Trophoblast cell (in vitro differentiated cells and primary cell): ENCODE data around the gene NRDC.

ENCODE experiments used
- DNase-seq, 2 donors: peaks; one replicate each; pipeline ENCODE4 v3.0.0-alpha.2; 2016
- H2AFZ ChIP-seq: 2 replicates; pipeline ENCODE4 v1.6.1; 2013; ENCODE audit warnings: low read length, moderate library complexity, mild to moderate bottlenecking; ENCODE audit not compliant: insufficient read depth, poor library complexity
- H2AK5ac ChIP-seq: 2 replicates; pipeline ENCODE4 v1.6.1; 2013; ENCODE audit warnings: mild to moderate bottlenecking, low read length
- H2BK120ac ChIP-seq: 2 replicates; pipeline ENCODE4 v1.6.1; 2013; ENCODE audit warnings: low read length, mild to moderate bottlenecking, moderate library complexity; ENCODE audit not compliant: insufficient read depth, poor library complexity
- H2BK12ac ChIP-seq: 2 replicates; pipeline ENCODE4 v1.6.1; 2013; ENCODE audit warnings: mild to moderate bottlenecking, low read length, moderate library complexity
- H2BK5ac ChIP-seq: 2 replicates; pipeline ENCODE4 v1.6.1; 2013; ENCODE audit warnings: low read length, low read depth, moderate library complexity, mild to moderate bottlenecking; ENCODE audit not compliant: poor library complexity
- H3K14ac ChIP-seq: 2 replicates; pipeline ENCODE4 v1.6.1; 2013; ENCODE audit warnings: mild to moderate bottlenecking, low read length
- H3K18ac ChIP-seq: 2 replicates; pipeline ENCODE4 v1.6.1; 2013; ENCODE audit warnings: mild to moderate bottlenecking, low read length
- H3K23ac ChIP-seq: 2 replicates; pipeline ENCODE4 v1.6.1; 2013; ENCODE audit warnings: low read length
- H3K27ac ChIP-seq: 2 replicates; pipeline ENCODE4 v1.5.1; 2013; ENCODE audit warnings: low read depth, mild to moderate bottlenecking, inconsistent platforms, low read length, moderate library complexity
- H3K27me3 ChIP-seq: 2 replicates; pipeline ENCODE4 v1.6.1; 2013; ENCODE audit warnings: inconsistent platforms, mild to moderate bottlenecking, low read length, moderate library complexity; ENCODE audit not compliant: insufficient read depth
- H3K36me3 ChIP-seq, 2 experiments: 1 replicate in 1 of 2; 2 replicates in 1 of 2; pipeline ENCODE4 v1.6.1; 2013; ENCODE audit warnings: low read length in 2 of 2, mild to moderate bottlenecking in 2 of 2, moderate library complexity in 1 of 2; ENCODE audit not compliant: insufficient read depth in 2 of 2, control insufficient read depth in 1 of 2
- H3K4ac ChIP-seq: 2 replicates; pipeline ENCODE4 v1.6.1; 2013; ENCODE audit warnings: low read depth, mild to moderate bottlenecking, low read length, moderate library complexity
- H3K4me1 ChIP-seq, 2 experiments: 1 replicate in 1 of 2; 2 replicates in 1 of 2; pipeline ENCODE4 v1.6.1; 2013; ENCODE audit warnings: low read length in 2 of 2, mild to moderate bottlenecking in 2 of 2, moderate library complexity in 1 of 2; ENCODE audit not compliant: insufficient read depth in 2 of 2, control insufficient read depth in 1 of 2
- H3K4me2 ChIP-seq: 2 replicates; pipeline ENCODE4 v1.6.1; 2013; ENCODE audit warnings: inconsistent platforms, mild to moderate bottlenecking, low read length, moderate library complexity
- H3K4me3 ChIP-seq: 2 replicates; pipeline ENCODE4 v1.5.1; 2013; ENCODE audit warnings: mild to moderate bottlenecking, low read depth, low read length, inconsistent platforms
- H3K79me1 ChIP-seq: one replicate; pipeline ENCODE4 v1.6.1; 2013; ENCODE audit warnings: low read length
- H3K79me2 ChIP-seq: 2 replicates; pipeline ENCODE4 v1.6.1; 2013; ENCODE audit warnings: low read length, mild to moderate bottlenecking; ENCODE audit not compliant: control insufficient read depth, insufficient read depth, poor library complexity
- H3K9ac ChIP-seq: 2 replicates; pipeline ENCODE4 v1.6.1; 2013; ENCODE audit warnings: mild to moderate bottlenecking, low read length
- H3K9me3 ChIP-seq: 2 replicates; pipeline ENCODE4 v1.6.1; 2013; ENCODE audit warnings: low read depth, mild to moderate bottlenecking, control low read depth, inconsistent platforms, low read length; ENCODE audit not compliant: insufficient read depth
- H4K12ac ChIP-seq: 2 replicates; pipeline ENCODE4 v1.6.1; 2013; ENCODE audit warnings: low read depth, mild to moderate bottlenecking, low read length, moderate library complexity
- H4K8ac ChIP-seq: 2 replicates; pipeline ENCODE4 v1.6.1; 2013; ENCODE audit warnings: low read depth, mild to moderate bottlenecking, low read length, moderate library complexity
- H4K91ac ChIP-seq: one replicate; pipeline ENCODE4 v1.6.1; 2013; ENCODE audit warnings: low read depth, mild to moderate bottlenecking, low read length, moderate library complexity
- WGBS: extraction: QIAGEN DNeasy Blood & Tissue Kit; methylation state at CpG from one replicate; pipeline ENCODE4 v1.1.7; 2013; ENCODE audit warnings: missing lambda C conversion rate; ENCODE audit not compliant: insufficient read length, insufficient coverage; ENCODE audit errors: extremely low coverage; 5-methylcytosine and 5-hydroxymethylcytosine counted together

The NRDC gene

GRCh38 chr1:51761351-51761750 lies 117.2 kb downstream of the NRDC start:
- Histone ChIP-seq H3K23ac (no peak overlapping the region), H3K79me2 (no peaks in the 10 kb centered on the region), H4K91ac (no peak overlapping the region), H2BK12ac (no peak overlapping the region), H3K4me2 (no peak overlapping the region), H3K4ac (no peak overlapping the region), H3K27ac (no peak overlapping the region), H4K12ac (no peak overlapping the region), H3K4me3 (no peak overlapping the region), H4K8ac (no peak overlapping the region), H3K14ac (no peak overlapping the region), H3K9ac (no peak overlapping the region), H2BK120ac (no peak overlapping the region), H3K9me3 (no peaks in the 10 kb centered on the region), H3K4me1 (peaks cover 0 to 2% of the 10 kb centered on the region in 2 experiments), H3K18ac (no peak overlapping the region), H2AFZ (no peak overlapping the region), H3K27me3 (no peaks in the 10 kb centered on the region), H3K36me3 (peaks cover 7 to 16% of the 10 kb centered on the region in 2 experiments), H3K79me1 (no peaks in the 10 kb centered on the region), H2BK5ac (no peak overlapping the region), H2AK5ac (no peak overlapping the region)
- no CpG with 5 or more reads among the region's 1 CpG for WGBS
- DNase-seq, result no peak

GRCh38 chr1:51760872-51761271 lies 117.7 kb downstream of the NRDC start:
- Histone ChIP-seq H3K18ac (no peak overlapping the region), H4K12ac (no peak overlapping the region), H3K9ac (no peak overlapping the region), H3K4me1 (peaks cover 0 to 2% of the 10 kb centered on the region in 2 experiments), H3K4me3 (no peak overlapping the region), H2AK5ac (no peak overlapping the region), H2BK12ac (no peak overlapping the region), H3K27ac (no peak overlapping the region), H3K4me2 (no peak overlapping the region), H3K79me1 (no peaks in the 10 kb centered on the region), H2AFZ (no peak overlapping the region), H3K79me2 (no peaks in the 10 kb centered on the region), H3K4ac (no peak overlapping the region), H3K23ac (no peak overlapping the region), H3K36me3 (peaks cover 7 to 14% of the 10 kb centered on the region in 2 experiments), H3K27me3 (no peaks in the 10 kb centered on the region), H4K8ac (no peak overlapping the region), H3K9me3 (no peaks in the 10 kb centered on the region), H3K14ac (no peak overlapping the region), H2BK120ac (no peak overlapping the region), H2BK5ac (no peak overlapping the region), H4K91ac (no peak overlapping the region)
- peak in 1 of 2 donors; percentile 52 for DNase-seq
- WGBS, result no CpG with 5 or more reads among the region's 3 CpGs

- no peak overlapping the region for H4K91ac ChIP-seq
- DNase-seq, result no peak
- no peak overlapping the region for H3K18ac ChIP-seq
- no peak overlapping the region for H2BK120ac ChIP-seq
- no CpG with 5 or more reads among the region's 4 CpGs for WGBS
- H3K27ac ChIP-seq, result no peak overlapping the region
- H3K36me3 ChIP-seq, result peaks cover 6 to 18% of the 10 kb centered on the region in 2 experiments
- H3K4me1 ChIP-seq, result peaks cover 0 to 2% of the 10 kb centered on the region in 2 experiments
- H3K9me3 ChIP-seq, result no peaks in the 10 kb centered on the region
- H3K4me2 ChIP-seq, result no peak overlapping the region
- no peak overlapping the region for H3K9ac ChIP-seq
- H3K23ac ChIP-seq, result no peak overlapping the region
- H3K27me3 ChIP-seq, result no peaks in the 10 kb centered on the region
- H3K79me2 ChIP-seq, result no peaks in the 10 kb centered on the region
- no peak overlapping the region for H3K4me3 ChIP-seq
- no peak overlapping the region for H2BK12ac ChIP-seq
- H3K4ac ChIP-seq, result no peak overlapping the region
- no peak overlapping the region for H2AK5ac ChIP-seq
- H2AFZ ChIP-seq, result no peak overlapping the region
- no peak overlapping the region for H3K14ac ChIP-seq
- no peak overlapping the region for H4K12ac ChIP-seq
- H3K79me1 ChIP-seq, result no peaks in the 10 kb centered on the region
- H4K8ac ChIP-seq, result no peak overlapping the region
- H2BK5ac ChIP-seq, result no peak overlapping the region
Observed at GRCh38 chr1:51758310-51758709, 120.2 kb downstream of the NRDC start.

DNA sequence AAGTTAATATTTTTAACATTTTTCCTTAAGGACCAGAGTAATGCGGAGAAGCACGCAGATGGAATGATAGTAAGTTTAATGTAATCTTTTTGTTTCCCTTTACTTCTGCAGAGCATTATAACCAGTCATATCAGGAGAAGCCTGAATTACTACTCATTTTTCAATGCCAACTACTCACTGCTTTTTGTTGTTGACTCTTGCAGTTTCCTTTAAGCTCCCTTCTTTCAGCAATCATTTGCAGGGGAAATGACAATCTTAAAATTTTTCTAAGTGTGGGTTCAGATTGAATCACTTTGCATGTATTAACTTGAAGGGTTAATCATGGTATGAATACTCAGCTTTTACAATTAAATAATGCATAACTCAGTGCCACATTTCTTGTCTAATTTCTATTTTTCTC lies 122.2 kb downstream of the NRDC start:
- no peak overlapping the region for H3K23ac ChIP-seq
- H4K8ac ChIP-seq, result no peak overlapping the region
- H3K79me1 ChIP-seq, result no peaks in the 10 kb centered on the region
- no peaks in the 10 kb centered on the region for H3K27me3 ChIP-seq
- H2AK5ac ChIP-seq, result no peak overlapping the region
- no peak overlapping the region for H2BK5ac ChIP-seq
- H3K36me3 ChIP-seq, result peaks cover 2 to 14% of the 10 kb centered on the region in 2 experiments
- H4K12ac ChIP-seq, result no peak overlapping the region
- H3K4me3 ChIP-seq, result no peak overlapping the region
- no CpG with 5 or more reads among the region's 2 CpGs for WGBS
- H3K4ac ChIP-seq, result no peak overlapping the region
- no peak overlapping the region for H2AFZ ChIP-seq
- H3K9ac ChIP-seq, result no peak overlapping the region
- no peak for DNase-seq
- H3K27ac ChIP-seq, result no peak overlapping the region
- no peak overlapping the region for H4K91ac ChIP-seq
- H3K9me3 ChIP-seq, result no peaks in the 10 kb centered on the region
- H3K14ac ChIP-seq, result no peak overlapping the region
- peaks cover 0 to 2% of the 10 kb centered on the region in 2 experiments for H3K4me1 ChIP-seq
- no peaks in the 10 kb centered on the region for H3K79me2 ChIP-seq
- H2BK120ac ChIP-seq, result no peak overlapping the region
- H3K4me2 ChIP-seq, result no peak overlapping the region
- no peak overlapping the region for H3K18ac ChIP-seq
- H2BK12ac ChIP-seq, result no peak overlapping the region
